ENCODE results near the gene C21orf58. TPM values are rescaled to one million over a fixed set of nuclear protein-coding genes. Genes with fewer than 3 reads are reported as not detected.

The C21orf58 gene
- total RNA-seq, 1 experiment from 2014 or later: 15.3 TPM

DNA sequence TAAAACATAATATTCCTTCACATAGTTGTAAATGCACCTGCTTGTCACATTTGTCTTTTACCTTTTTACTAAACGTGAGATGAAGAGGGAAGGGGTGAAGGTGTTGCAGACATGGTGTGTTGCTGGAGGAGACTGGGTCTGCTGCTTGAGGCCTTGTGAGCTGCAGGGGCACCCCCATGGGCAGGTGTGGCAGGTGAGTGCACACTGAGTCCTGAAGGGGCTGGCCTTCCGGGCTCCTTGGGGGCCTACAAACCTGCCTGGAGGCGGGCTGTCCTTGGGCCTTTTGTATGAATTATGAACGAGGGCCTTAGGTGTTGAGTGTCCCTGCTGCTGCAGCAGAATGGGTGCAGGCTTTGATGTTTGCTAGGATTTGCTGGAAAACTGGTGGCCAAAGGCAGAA lies 4.0 kb upstream of the C21orf58 start:
- ATAC-seq (no peak), DNase-seq (no peak)
- peaks cover 44% of the 10 kb centered on the region for H3K36me3 ChIP-seq (ENCODE audit: low read depth, low read length)
- no TSS peak for BruUV-seq (replicated peaks)
- no peak overlapping the region for H2AFZ ChIP-seq (ENCODE audit: low read length)
- TF ChIP-seq EZH2phosphoT487 (IDR thresholded peaks at IDR 0.05; ENCODE audit: borderline replicate concordance, low read length): no peak
- no peak for TF ChIP-seq EZH2 (IDR thresholded peaks at IDR 0.05; ENCODE audit: low read length, unreplicated experiment)
- TF ChIP-seq, protein P1, sequence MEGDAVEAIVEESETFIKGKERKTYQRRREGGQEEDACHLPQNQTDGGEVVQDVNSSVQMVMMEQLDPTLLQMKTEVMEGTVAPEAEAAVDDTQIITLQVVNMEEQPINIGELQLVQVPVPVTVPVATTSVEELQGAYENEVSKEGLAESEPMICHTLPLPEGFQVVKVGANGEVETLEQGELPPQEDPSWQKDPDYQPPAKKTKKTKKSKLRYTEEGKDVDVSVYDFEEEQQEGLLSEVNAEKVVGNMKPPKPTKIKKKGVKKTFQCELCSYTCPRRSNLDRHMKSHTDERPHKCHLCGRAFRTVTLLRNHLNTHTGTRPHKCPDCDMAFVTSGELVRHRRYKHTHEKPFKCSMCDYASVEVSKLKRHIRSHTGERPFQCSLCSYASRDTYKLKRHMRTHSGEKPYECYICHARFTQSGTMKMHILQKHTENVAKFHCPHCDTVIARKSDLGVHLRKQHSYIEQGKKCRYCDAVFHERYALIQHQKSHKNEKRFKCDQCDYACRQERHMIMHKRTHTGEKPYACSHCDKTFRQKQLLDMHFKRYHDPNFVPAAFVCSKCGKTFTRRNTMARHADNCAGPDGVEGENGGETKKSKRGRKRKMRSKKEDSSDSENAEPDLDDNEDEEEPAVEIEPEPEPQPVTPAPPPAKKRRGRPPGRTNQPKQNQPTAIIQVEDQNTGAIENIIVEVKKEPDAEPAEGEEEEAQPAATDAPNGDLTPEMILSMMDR (conservative IDR thresholded peaks at IDR 0.05; ENCODE audit: low read depth, low read length): no peak
- ChIA-PET CTCF (no interaction called here), POLR2A (ENCODE audit: unreplicated experiment) (no interaction called here)
- intact Hi-C loops (cut with micrococcal nuclease): loop anchor here (10.0 kb wide), 1 partner anchor 63 kb away; no protein-coding TSS in a partner anchor
- H3K9me3 ChIP-seq (ENCODE audit: low read length): no peaks in the 10 kb centered on the region
- H3K4me1 ChIP-seq (ENCODE audit: insufficient read depth, low read length): peaks cover 18% of the 10 kb centered on the region
- no peaks in the 10 kb centered on the region for H3F3A ChIP-seq (ENCODE audit: low read length, unreplicated experiment)
- H3K9ac ChIP-seq (ENCODE audit: low read length): no peak overlapping the region
- peaks cover 84% of the 10 kb centered on the region for H3K79me2 ChIP-seq (ENCODE audit: low read length)
- H3K27me3 ChIP-seq (ENCODE audit: low read length): no peaks in the 10 kb centered on the region
- H3K4me2 ChIP-seq (ENCODE audit: low read length): no peak overlapping the region
- no peak overlapping the region for H3K4me3 ChIP-seq (ENCODE audit: low read length)
- 0 out of 2 replicates have a peak, but pooled peaks cover 10% of the 10 kb centered on the region for H4K20me1 ChIP-seq (ENCODE audit: low read length)
- no peak overlapping the region for H3K27ac ChIP-seq (ENCODE audit: low read length)
- H3K9me2 ChIP-seq (replicated peaks; ENCODE audit: low read length): no peaks in the 10 kb centered on the region

DNA sequence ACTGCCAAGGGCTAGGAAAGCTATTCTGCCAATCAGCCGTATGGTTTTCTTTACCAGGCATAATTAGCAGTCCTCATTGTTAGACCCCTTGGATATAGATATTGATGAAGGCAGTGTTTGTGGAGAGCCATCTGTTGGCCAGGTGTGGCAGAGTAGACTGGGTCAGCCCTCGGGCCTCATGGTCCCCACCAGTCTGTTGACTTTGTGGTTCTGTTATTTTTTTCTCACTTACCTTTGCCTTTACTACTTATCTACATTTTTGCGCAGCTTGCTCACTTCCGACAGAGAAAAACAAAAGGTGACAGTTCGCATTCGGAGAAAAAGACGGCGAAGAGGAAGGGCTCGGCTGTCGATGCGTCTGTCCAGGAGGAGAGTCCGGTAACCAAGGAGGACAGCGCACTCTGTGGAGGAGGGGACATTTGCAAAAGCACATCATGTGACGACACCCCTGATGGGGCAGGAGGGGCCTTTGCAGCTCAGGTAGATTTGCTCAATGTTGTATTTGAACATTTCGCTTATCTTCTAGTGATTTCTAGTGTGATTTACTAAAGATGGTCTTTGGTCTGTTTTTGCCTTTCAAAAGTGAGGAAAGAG lies 2.5 kb upstream of the C21orf58 start:
- peak; percentile 22 for DNase-seq
- TF ChIP-seq, protein P1 (conservative IDR thresholded peaks at IDR 0.05; ENCODE audit: low read depth, low read length): peak; percentile 54
- TF ChIP-seq EZH2 (IDR thresholded peaks at IDR 0.05; ENCODE audit: low read length, unreplicated experiment) (no peak), EZH2phosphoT487 (IDR thresholded peaks at IDR 0.05; ENCODE audit: borderline replicate concordance, low read length) (no peak)
- TSS peak; percentile 31 for BruUV-seq (replicated peaks)
- no peak for ATAC-seq
- H2AFZ ChIP-seq (ENCODE audit: low read length): no peak overlapping the region
- peaks cover 36% of the 10 kb centered on the region for H3K36me3 ChIP-seq (ENCODE audit: low read depth, low read length)
- H3K9me3 ChIP-seq (ENCODE audit: low read length): no peaks in the 10 kb centered on the region
- ChIA-PET CTCF (interaction anchor here (0.7 to 1.3 kb wide), 3 partner anchors 15 to 183 kb away, joined by 3 read pairs; partner anchors contain the start of genes MCM3AP and YBEY), POLR2A (ENCODE audit: unreplicated experiment) (no interaction called here)
- no peaks in the 10 kb centered on the region for H3K27me3 ChIP-seq (ENCODE audit: low read length)
- intact Hi-C loops (cut with micrococcal nuclease): loop anchor here (10.0 kb wide), 1 partner anchor 61 kb away; no protein-coding TSS in a partner anchor
- H3K4me1 ChIP-seq (ENCODE audit: insufficient read depth, low read length): peaks cover 22% of the 10 kb centered on the region
- no peaks in the 10 kb centered on the region for H3F3A ChIP-seq (ENCODE audit: low read length, unreplicated experiment)
- peak overlapping the region; percentile 93; the same call in 1 of the 2 replicates for H3K9ac ChIP-seq (ENCODE audit: low read length)
- no peak overlapping the region for H3K27ac ChIP-seq (ENCODE audit: low read length)
- peaks cover 20% of the 10 kb centered on the region; the same call in 1 of the 2 replicates for H4K20me1 ChIP-seq (ENCODE audit: low read length)
- peak overlapping the region; percentile 97 for H3K4me3 ChIP-seq (ENCODE audit: low read length)
- no peaks in the 10 kb centered on the region for H3K9me2 ChIP-seq (replicated peaks; ENCODE audit: low read length)
- peaks cover 88% of the 10 kb centered on the region for H3K79me2 ChIP-seq (ENCODE audit: low read length)
- H3K4me2 ChIP-seq (ENCODE audit: low read length): peak overlapping the region; percentile 97
